ENCODE measurements around the gene KLF16. TPM values are rescaled to one million over a fixed set of nuclear protein-coding genes. Genes with fewer than 3 reads are reported as not detected.
A peak's percentile ranks its signal among the peaks of the same experiment; 100 is the strongest.

The KLF16 gene
- total and polyA plus RNA-seq, 10 of the 15 experiments (the other 5 are each of a cell fraction or from before 2014, with no cell fraction given), result 0.03 to 41.2 (median 2.6) TPM

DNA sequence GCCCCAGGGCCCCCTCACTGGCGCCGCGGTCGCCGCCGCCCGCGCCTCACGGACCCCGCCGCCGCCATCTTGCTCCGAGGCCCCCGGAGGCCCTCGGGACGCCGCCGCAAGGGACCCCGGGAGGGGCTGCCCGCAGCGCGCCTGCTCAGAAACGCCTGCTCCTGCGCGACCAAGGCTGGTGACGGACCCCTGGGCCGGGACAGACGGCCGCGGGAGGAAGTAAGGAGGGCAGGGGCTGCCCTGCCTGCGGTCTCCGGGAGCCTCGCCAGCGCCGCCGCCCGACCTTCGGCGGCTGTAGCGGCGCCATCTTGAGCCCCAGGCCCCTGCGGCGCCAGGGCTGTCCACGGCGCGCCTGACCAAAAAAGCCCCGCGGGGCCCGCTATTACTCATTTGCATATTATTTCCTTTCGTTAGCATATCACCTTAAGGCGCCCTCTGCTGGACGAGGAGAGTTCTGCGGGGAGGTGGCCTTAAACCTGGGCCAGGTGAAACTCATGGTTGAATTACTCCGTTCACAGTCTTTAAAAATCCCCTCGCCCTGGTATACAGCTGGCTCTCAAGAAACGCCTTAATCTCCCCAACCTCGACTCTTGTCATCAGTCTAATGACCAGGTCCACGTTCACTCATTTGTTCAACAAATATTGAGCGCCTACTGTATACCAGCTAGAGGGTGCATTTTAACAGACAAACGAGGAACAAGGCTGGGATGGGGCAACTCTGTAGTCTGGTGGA, 14.8 kb downstream of the KLF16 start, which contains the start of gene REXO1 (continued):
- TF ChIP-seq ZNF622 (IDR thresholded peaks at IDR 0.05) (no peak), MEF2B (IDR thresholded peaks at IDR 0.05; ENCODE audit: partially characterized antibody, poor library complexity, severe bottlenecking) (peak; percentile 61), RB1 (IDR thresholded peaks at IDR 0.05; ENCODE audit: borderline replicate concordance) (peak; percentile 94; the same call in 1 of the 2 replicates), TAF1 (IDR thresholded peaks at IDR 0.05; ENCODE audit: borderline replicate concordance, low read depth, low read length) (peak; percentile 97), CBX3 (IDR thresholded peaks at IDR 0.05; ENCODE audit: borderline replicate concordance, low read depth) (no peak), RAD51 (IDR thresholded peaks at IDR 0.05) (no peak), RCOR1 (conservative IDR thresholded peaks at IDR 0.05; ENCODE audit: low read depth, low read length) (0 out of 2 replicates have a peak, but pooled peaks have one; percentile 49), SUZ12 (IDR thresholded peaks at IDR 0.05; ENCODE audit: unreplicated experiment) (no peak), CBFB (IDR thresholded peaks at IDR 0.05; ENCODE audit: low read depth) (peak; percentile 38; the same call in 1 of the 2 replicates), SIN3A (IDR thresholded peaks at IDR 0.05; ENCODE audit: low read depth, low read length) (no peak), SMARCA5 (IDR thresholded peaks at IDR 0.05) (peak; percentile 93), HDAC2 (IDR thresholded peaks at IDR 0.05) (no peak), PML (IDR thresholded peaks at IDR 0.05; ENCODE audit: low read length) (no peak), HDAC6 (IDR thresholded peaks at IDR 0.05; ENCODE audit: unreplicated experiment) (peak; percentile 83), NR2C2 (IDR thresholded peaks at IDR 0.05; ENCODE audit: borderline replicate concordance, control insufficient read depth, insufficient read length, low read depth) (no peak), CREB1 (IDR thresholded peaks at IDR 0.05; ENCODE audit: low read depth) (peak; percentile 57; the same call in 1 of the 2 replicates), NR2C1 (IDR thresholded peaks at IDR 0.05) (peak; percentile 63)
- TF ChIP-seq, protein P1, sequence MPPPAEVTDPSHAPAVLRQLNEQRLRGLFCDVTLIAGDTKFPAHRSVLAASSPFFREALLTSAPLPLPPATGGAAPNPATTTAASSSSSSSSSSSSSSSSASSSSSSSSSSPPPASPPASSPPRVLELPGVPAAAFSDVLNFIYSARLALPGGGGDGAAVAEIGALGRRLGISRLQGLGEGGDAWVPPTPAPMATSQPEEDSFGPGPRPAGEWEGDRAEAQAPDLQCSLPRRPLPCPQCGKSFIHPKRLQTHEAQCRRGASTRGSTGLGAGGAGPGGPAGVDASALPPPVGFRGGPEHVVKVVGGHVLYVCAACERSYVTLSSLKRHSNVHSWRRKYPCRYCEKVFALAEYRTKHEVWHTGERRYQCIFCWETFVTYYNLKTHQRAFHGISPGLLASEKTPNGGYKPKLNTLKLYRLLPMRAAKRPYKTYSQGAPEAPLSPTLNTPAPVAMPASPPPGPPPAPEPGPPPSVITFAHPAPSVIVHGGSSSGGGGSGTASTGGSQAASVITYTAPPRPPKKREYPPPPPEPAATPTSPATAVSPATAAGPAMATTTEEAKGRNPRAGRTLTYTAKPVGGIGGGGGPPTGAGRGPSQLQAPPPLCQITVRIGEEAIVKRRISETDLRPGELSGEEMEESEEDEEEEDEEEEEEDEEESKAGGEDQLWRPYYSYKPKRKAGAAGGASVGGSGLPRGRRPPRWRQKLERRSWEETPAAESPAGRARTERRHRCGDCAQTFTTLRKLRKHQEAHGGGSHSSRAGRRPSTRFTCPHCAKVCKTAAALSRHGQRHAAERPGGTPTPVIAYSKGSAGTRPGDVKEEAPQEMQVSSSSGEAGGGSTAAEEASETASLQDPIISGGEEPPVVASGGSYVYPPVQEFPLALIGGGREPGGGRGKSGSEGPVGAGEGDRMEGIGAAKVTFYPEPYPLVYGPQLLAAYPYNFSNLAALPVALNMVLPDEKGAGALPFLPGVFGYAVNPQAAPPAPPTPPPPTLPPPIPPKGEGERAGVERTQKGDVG (CRISPR knock-in tag; IDR thresholded peaks at IDR 0.05), result no peak
- TF ChIP-seq, protein P2, sequence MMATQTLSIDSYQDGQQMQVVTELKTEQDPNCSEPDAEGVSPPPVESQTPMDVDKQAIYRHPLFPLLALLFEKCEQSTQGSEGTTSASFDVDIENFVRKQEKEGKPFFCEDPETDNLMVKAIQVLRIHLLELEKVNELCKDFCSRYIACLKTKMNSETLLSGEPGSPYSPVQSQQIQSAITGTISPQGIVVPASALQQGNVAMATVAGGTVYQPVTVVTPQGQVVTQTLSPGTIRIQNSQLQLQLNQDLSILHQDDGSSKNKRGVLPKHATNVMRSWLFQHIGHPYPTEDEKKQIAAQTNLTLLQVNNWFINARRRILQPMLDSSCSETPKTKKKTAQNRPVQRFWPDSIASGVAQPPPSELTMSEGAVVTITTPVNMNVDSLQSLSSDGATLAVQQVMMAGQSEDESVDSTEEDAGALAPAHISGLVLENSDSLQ (IDR thresholded peaks at IDR 0.05), result no peak
- TF ChIP-seq, protein P3, sequence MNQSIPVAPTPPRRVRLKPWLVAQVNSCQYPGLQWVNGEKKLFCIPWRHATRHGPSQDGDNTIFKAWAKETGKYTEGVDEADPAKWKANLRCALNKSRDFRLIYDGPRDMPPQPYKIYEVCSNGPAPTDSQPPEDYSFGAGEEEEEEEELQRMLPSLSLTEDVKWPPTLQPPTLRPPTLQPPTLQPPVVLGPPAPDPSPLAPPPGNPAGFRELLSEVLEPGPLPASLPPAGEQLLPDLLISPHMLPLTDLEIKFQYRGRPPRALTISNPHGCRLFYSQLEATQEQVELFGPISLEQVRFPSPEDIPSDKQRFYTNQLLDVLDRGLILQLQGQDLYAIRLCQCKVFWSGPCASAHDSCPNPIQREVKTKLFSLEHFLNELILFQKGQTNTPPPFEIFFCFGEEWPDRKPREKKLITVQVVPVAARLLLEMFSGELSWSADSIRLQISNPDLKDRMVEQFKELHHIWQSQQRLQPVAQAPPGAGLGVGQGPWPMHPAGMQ (IDR thresholded peaks at IDR 0.05; ENCODE audit: borderline replicate concordance), result peak; percentile 94
- TF ChIP-seq, protein P4, sequence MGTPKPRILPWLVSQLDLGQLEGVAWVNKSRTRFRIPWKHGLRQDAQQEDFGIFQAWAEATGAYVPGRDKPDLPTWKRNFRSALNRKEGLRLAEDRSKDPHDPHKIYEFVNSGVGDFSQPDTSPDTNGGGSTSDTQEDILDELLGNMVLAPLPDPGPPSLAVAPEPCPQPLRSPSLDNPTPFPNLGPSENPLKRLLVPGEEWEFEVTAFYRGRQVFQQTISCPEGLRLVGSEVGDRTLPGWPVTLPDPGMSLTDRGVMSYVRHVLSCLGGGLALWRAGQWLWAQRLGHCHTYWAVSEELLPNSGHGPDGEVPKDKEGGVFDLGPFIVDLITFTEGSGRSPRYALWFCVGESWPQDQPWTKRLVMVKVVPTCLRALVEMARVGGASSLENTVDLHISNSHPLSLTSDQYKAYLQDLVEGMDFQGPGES (IDR thresholded peaks at IDR 0.05), result peak; percentile 30; the same call in 1 of the 2 replicates
- TF ChIP-seq, protein P5, sequence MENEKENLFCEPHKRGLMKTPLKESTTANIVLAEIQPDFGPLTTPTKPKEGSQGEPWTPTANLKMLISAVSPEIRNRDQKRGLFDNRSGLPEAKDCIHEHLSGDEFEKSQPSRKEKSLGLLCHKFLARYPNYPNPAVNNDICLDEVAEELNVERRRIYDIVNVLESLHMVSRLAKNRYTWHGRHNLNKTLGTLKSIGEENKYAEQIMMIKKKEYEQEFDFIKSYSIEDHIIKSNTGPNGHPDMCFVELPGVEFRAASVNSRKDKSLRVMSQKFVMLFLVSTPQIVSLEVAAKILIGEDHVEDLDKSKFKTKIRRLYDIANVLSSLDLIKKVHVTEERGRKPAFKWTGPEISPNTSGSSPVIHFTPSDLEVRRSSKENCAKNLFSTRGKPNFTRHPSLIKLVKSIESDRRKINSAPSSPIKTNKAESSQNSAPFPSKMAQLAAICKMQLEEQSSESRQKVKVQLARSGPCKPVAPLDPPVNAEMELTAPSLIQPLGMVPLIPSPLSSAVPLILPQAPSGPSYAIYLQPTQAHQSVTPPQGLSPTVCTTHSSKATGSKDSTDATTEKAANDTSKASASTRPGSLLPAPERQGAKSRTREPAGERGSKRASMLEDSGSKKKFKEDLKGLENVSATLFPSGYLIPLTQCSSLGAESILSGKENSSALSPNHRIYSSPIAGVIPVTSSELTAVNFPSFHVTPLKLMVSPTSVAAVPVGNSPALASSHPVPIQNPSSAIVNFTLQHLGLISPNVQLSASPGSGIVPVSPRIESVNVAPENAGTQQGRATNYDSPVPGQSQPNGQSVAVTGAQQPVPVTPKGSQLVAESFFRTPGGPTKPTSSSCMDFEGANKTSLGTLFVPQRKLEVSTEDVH (IDR thresholded peaks at IDR 0.05; ENCODE audit: low read depth, partially characterized antibody), result no peak
